Parathyroid adenoma (tissue), 2 donors: Measurements from ENCODE around the gene GCK.

Source experiments
- H2AFZ ChIP-seq: fragments of 300-600 bp; sonication (generic); one replicate; pipeline ENCODE4 v1.7.0; 2017; ENCODE audit warnings: antibody characterized with exemption, mild to moderate bottlenecking
- H3K27ac ChIP-seq: fragments of 300-600 bp; sonication (generic); one replicate; pipeline ENCODE4 v1.7.0; 2017
- H3K27me3 ChIP-seq: fragments of 300-600 bp; sonication (generic); one replicate; pipeline ENCODE4 v1.7.0; 2017; ENCODE audit warnings: low read length; ENCODE audit not compliant: control insufficient read depth, insufficient read depth
- H3K36me3 ChIP-seq: fragments of 300-600 bp; sonication (generic); one replicate; pipeline ENCODE4 v1.7.0; 2017; ENCODE audit warnings: low read length; ENCODE audit not compliant: control insufficient read depth, insufficient read depth
- H3K4me1 ChIP-seq: fragments of 300-600 bp; sonication (generic); one replicate; pipeline ENCODE4 v1.7.0; 2017; ENCODE audit warnings: control low read depth
- H3K4me2 ChIP-seq: fragments of 300-600 bp; sonication (generic); one replicate; pipeline ENCODE4 v1.7.0; 2017; ENCODE audit warnings: low read length
- H3K4me3 ChIP-seq: fragments of 300-600 bp; sonication (generic); one replicate; pipeline ENCODE4 v1.7.0; 2017; ENCODE audit warnings: low read depth, low read length
- H3K79me2 ChIP-seq: fragments of 300-600 bp; sonication (generic); one replicate; pipeline ENCODE4 v1.7.0; 2017; ENCODE audit warnings: control low read depth
- H3K9ac ChIP-seq: fragments of 300-600 bp; sonication (generic); one replicate; pipeline ENCODE4 v1.7.0; 2017; ENCODE audit warnings: mild to moderate bottlenecking
- H3K9me3 ChIP-seq: fragments of 300-600 bp; sonication (generic); one replicate; pipeline ENCODE4 v1.7.0; 2017; ENCODE audit warnings: low read length; ENCODE audit not compliant: control insufficient read depth
- TF ChIP-seq, protein P1 (sequence below): fragments of 300-600 bp; sonication (generic); IDR thresholded peaks from one replicate; pipeline ENCODE4 v1.7.0; 2017; ENCODE audit warnings: antibody characterized with exemption, mild to moderate bottlenecking
- donor health status: primary hyperparathyroidism.

The GCK gene

GRCh38 chr7:44133295-44133694 lies 55.9 kb downstream of the GCK start:
- Histone ChIP-seq H3K4me3 (no peak overlapping the region), H3K4me2 (no peak overlapping the region), H2AFZ (no peak overlapping the region), H3K9ac (no peak overlapping the region), H3K9me3 (no peaks in the 10 kb centered on the region), H3K36me3 (no peaks in the 10 kb centered on the region), H3K27me3 (no peaks in the 10 kb centered on the region), H3K79me2 (no peaks in the 10 kb centered on the region), H3K27ac (no peak overlapping the region), H3K4me1 (peaks cover 13% of the 10 kb centered on the region)
- TF ChIP-seq, protein P1, sequence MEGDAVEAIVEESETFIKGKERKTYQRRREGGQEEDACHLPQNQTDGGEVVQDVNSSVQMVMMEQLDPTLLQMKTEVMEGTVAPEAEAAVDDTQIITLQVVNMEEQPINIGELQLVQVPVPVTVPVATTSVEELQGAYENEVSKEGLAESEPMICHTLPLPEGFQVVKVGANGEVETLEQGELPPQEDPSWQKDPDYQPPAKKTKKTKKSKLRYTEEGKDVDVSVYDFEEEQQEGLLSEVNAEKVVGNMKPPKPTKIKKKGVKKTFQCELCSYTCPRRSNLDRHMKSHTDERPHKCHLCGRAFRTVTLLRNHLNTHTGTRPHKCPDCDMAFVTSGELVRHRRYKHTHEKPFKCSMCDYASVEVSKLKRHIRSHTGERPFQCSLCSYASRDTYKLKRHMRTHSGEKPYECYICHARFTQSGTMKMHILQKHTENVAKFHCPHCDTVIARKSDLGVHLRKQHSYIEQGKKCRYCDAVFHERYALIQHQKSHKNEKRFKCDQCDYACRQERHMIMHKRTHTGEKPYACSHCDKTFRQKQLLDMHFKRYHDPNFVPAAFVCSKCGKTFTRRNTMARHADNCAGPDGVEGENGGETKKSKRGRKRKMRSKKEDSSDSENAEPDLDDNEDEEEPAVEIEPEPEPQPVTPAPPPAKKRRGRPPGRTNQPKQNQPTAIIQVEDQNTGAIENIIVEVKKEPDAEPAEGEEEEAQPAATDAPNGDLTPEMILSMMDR, result no peak

- Histone ChIP-seq H2AFZ (peak overlapping the region; percentile 66), H3K27ac (no peak overlapping the region), H3K9me3 (no peaks in the 10 kb centered on the region), H3K4me2 (no peak overlapping the region), H3K36me3 (no peaks in the 10 kb centered on the region), H3K79me2 (no peaks in the 10 kb centered on the region), H3K4me1 (peaks cover 13% of the 10 kb centered on the region), H3K4me3 (no peak overlapping the region), H3K27me3 (no peaks in the 10 kb centered on the region), H3K9ac (no peak overlapping the region)
- TF ChIP-seq, protein P1, result no peak
Observed at GRCh38 chr7:44132039-44132438, 57.2 kb downstream of the GCK start.

GRCh38 chr7:44131173-44132029 lies 57.8 kb downstream of the GCK start:
- H3K4me1 ChIP-seq, result peaks cover 13% of the 10 kb centered on the region
- TF ChIP-seq, protein P1, result peak; percentile 32
- H3K4me2 ChIP-seq, result no peak overlapping the region
- peak overlapping the region; percentile 66 for H2AFZ ChIP-seq
- no peaks in the 10 kb centered on the region for H3K79me2 ChIP-seq
- no peak overlapping the region for H3K27ac ChIP-seq
- H3K36me3 ChIP-seq, result no peaks in the 10 kb centered on the region
- no peak overlapping the region for H3K4me3 ChIP-seq
- no peaks in the 10 kb centered on the region for H3K27me3 ChIP-seq
- no peak overlapping the region for H3K9ac ChIP-seq
- H3K9me3 ChIP-seq, result no peaks in the 10 kb centered on the region

DNA sequence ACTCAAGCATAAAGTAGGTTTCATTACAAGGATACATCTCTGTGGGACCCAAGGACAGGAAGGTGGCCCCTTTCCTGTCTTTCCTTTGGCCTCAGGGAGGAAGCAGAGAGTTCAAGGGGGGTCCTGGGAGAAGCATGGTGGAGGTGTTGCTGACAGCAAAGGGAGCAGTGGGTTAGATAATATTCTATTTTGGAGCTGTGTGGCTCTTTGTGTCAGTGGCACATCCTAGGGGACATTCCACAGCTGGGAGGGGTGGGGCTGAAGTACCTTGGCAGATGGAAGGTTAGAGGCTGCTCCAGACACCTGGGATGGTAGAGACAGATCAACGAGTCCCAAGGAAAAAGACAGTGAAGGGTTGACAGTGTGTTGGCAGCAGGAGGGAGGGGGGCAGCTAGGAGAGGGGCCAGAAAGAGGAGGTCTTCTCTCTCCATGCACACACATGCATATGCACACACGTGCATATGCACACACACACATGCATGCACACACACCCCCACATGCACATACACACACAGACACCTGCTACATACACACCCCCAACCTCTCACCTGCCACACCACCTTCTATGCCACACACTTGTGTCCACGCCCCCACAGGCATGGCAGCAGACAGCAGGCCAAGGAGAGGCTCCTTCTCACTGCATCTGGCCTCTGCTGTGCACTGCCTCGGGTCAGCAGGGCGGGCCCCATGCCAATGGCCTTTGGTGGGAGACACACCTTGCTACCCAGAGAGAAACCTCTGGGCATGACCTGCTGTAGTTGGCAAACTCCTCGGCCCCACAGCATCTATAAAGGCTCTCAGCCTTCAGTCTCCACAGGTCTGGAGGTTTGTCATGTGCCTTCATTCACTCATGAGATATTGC lies 60.3 kb downstream of the GCK start:
- TF ChIP-seq, protein P1, result no peak
- no peaks in the 10 kb centered on the region for H3K36me3 ChIP-seq
- H3K79me2 ChIP-seq, result no peaks in the 10 kb centered on the region
- no peaks in the 10 kb centered on the region for H3K9me3 ChIP-seq
- no peaks in the 10 kb centered on the region for H3K27me3 ChIP-seq
- H3K4me1 ChIP-seq, result peaks cover 13% of the 10 kb centered on the region
- H3K4me3 ChIP-seq, result no peak overlapping the region
- H3K9ac ChIP-seq, result no peak overlapping the region
- H2AFZ ChIP-seq, result no peak overlapping the region
- H3K4me2 ChIP-seq, result no peak overlapping the region
- H3K27ac ChIP-seq, result no peak overlapping the region
